Ishikawa (cell line): Measurements from ENCODE around the gene DYNLRB1.

Experiments
- CREB1 ChIP-seq: IDR thresholded peaks from 2 replicates; pipeline ENCODE4 v1.6.1; 2012; ENCODE audit warnings: low read depth
- EP300 ChIP-seq: IDR thresholded peaks from 2 replicates; pipeline ENCODE4 v1.6.1; 2012; ENCODE audit warnings: borderline replicate concordance
- FOXM1 ChIP-seq: IDR thresholded peaks from 2 replicates; pipeline ENCODE4 v1.6.1; 2012; ENCODE audit warnings: low read depth, borderline replicate concordance
- TAF1 ChIP-seq: IDR thresholded peaks from 2 replicates; pipeline ENCODE4 v1.6.1; 2012; ENCODE audit warnings: low read depth, mild to moderate bottlenecking
- TEAD4 ChIP-seq: IDR thresholded peaks from 2 replicates; pipeline ENCODE4 v1.6.1; 2012
- ZBTB7A ChIP-seq: IDR thresholded peaks from 2 replicates; pipeline ENCODE4 v1.6.1; 2012; ENCODE audit warnings: low read depth
- TF ChIP-seq, protein P1 (sequence below): IDR thresholded peaks from 2 replicates; pipeline ENCODE4 v1.6.1; 2012; ENCODE audit warnings: low read depth, mild to moderate bottlenecking
- TF ChIP-seq, protein P2 (sequence below): IDR thresholded peaks from 2 replicates; pipeline ENCODE4 v1.6.1; 2012

- TF ChIP-seq ZBTB7A: no peak
- no peak for TF ChIP-seq EP300
- no peak for TF ChIP-seq CREB1
- TF ChIP-seq, protein P1, sequence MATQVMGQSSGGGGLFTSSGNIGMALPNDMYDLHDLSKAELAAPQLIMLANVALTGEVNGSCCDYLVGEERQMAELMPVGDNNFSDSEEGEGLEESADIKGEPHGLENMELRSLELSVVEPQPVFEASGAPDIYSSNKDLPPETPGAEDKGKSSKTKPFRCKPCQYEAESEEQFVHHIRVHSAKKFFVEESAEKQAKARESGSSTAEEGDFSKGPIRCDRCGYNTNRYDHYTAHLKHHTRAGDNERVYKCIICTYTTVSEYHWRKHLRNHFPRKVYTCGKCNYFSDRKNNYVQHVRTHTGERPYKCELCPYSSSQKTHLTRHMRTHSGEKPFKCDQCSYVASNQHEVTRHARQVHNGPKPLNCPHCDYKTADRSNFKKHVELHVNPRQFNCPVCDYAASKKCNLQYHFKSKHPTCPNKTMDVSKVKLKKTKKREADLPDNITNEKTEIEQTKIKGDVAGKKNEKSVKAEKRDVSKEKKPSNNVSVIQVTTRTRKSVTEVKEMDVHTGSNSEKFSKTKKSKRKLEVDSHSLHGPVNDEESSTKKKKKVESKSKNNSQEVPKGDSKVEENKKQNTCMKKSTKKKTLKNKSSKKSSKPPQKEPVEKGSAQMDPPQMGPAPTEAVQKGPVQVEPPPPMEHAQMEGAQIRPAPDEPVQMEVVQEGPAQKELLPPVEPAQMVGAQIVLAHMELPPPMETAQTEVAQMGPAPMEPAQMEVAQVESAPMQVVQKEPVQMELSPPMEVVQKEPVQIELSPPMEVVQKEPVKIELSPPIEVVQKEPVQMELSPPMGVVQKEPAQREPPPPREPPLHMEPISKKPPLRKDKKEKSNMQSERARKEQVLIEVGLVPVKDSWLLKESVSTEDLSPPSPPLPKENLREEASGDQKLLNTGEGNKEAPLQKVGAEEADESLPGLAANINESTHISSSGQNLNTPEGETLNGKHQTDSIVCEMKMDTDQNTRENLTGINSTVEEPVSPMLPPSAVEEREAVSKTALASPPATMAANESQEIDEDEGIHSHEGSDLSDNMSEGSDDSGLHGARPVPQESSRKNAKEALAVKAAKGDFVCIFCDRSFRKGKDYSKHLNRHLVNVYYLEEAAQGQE: no peak
- no peak for TF ChIP-seq TEAD4
- TF ChIP-seq, protein P2, sequence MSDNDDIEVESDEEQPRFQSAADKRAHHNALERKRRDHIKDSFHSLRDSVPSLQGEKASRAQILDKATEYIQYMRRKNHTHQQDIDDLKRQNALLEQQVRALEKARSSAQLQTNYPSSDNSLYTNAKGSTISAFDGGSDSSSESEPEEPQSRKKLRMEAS: no peak
- TF ChIP-seq FOXM1: no peak
- no peak for TF ChIP-seq TAF1
Observed at GRCh38 chr20:34574426-34574825, 58.2 kb downstream of the DYNLRB1 start.
